ENCODE measurements around the gene DDX20.

Gene DDX20

GRCh38 chr1:111716333-111716732 lies 39.4 kb upstream of the DDX20 start:
- TF ChIP-seq FOXP2 (optimal IDR thresholded peaks at IDR 0.05; ENCODE audit: borderline replicate concordance, extremely low read depth, extremely low read length, insufficient read depth): no peak
- TF ChIP-seq REST (IDR thresholded peaks at IDR 0.05; ENCODE audit: insufficient read depth in 1 of 2, low read depth in 2 of 2, low read length in 2 of 2): no peak
- no peak for TF ChIP-seq SIN3A (IDR thresholded peaks at IDR 0.05; ENCODE audit: borderline replicate concordance, insufficient read depth, low read length)
- TF ChIP-seq POLR2AphosphoS5 (IDR thresholded peaks at IDR 0.05; ENCODE audit: low read depth, low read length): no peak
- TF ChIP-seq TAF1 (IDR thresholded peaks at IDR 0.05; ENCODE audit: borderline replicate concordance, insufficient read depth, low read length): no peak

- TF ChIP-seq SIN3A (IDR thresholded peaks at IDR 0.05; ENCODE audit: borderline replicate concordance, insufficient read depth, low read length) (no peak), REST (IDR thresholded peaks at IDR 0.05; ENCODE audit: insufficient read depth in 1 of 2, low read depth in 2 of 2, low read length in 2 of 2) (no peak), TAF1 (IDR thresholded peaks at IDR 0.05; ENCODE audit: borderline replicate concordance, insufficient read depth, low read length) (no peak), FOXP2 (optimal IDR thresholded peaks at IDR 0.05; ENCODE audit: borderline replicate concordance, extremely low read depth, extremely low read length, insufficient read depth) (no peak), POLR2AphosphoS5 (IDR thresholded peaks at IDR 0.05; ENCODE audit: low read depth, low read length) (no peak)
Measured at GRCh38 chr1:111717450-111717849, 38.3 kb upstream of the DDX20 start.

GRCh38 chr1:111719135-111719534 lies 36.6 kb upstream of the DDX20 start:
- no peak for TF ChIP-seq POLR2AphosphoS5 (IDR thresholded peaks at IDR 0.05; ENCODE audit: low read depth, low read length)
- no peak for TF ChIP-seq REST (IDR thresholded peaks at IDR 0.05; ENCODE audit: insufficient read depth in 1 of 2, low read depth in 2 of 2, low read length in 2 of 2)
- TF ChIP-seq TAF1 (IDR thresholded peaks at IDR 0.05; ENCODE audit: borderline replicate concordance, insufficient read depth, low read length): no peak
- no peak for TF ChIP-seq FOXP2 (optimal IDR thresholded peaks at IDR 0.05; ENCODE audit: borderline replicate concordance, extremely low read depth, extremely low read length, insufficient read depth)
- no peak for TF ChIP-seq SIN3A (IDR thresholded peaks at IDR 0.05; ENCODE audit: borderline replicate concordance, insufficient read depth, low read length)

GRCh38 chr1:111719674-111720132 lies 36.0 kb upstream of the DDX20 start:
- TF ChIP-seq SIN3A (IDR thresholded peaks at IDR 0.05; ENCODE audit: borderline replicate concordance, insufficient read depth, low read length) (no peak), POLR2AphosphoS5 (IDR thresholded peaks at IDR 0.05; ENCODE audit: low read depth, low read length) (no peak)

GRCh38 chr1:111720274-111720976 lies 35.3 kb upstream of the DDX20 start:
- no peak for TF ChIP-seq REST (IDR thresholded peaks at IDR 0.05; ENCODE audit: insufficient read depth in 1 of 2, low read depth in 2 of 2, low read length in 2 of 2)
